GM18861 (cell line): ENCODE data around the gene PKN1.
"Not testable (repeated sequence)": the region's sequence is repeated elsewhere in the genome, so short reads cannot be mapped to it uniquely, and the experiment has no call there.

Experiments used
- ATAC-seq: cut with Tn5 transposase; IDR thresholded peaks from one replicate; pipeline ENCODE4 v1.9.1; 2021; ENCODE audit not compliant: unreplicated experiment

The PKN1 gene

GRCh38 chr19:14432791-14433553, at the start of gene PKN1:
Gene PKN1, plus strand, starts transcription at chr19:14433306. Its CDS starts 216 bp downstream, at chr19:14433522.
- ATAC-seq, result no peak

GRCh38 chr19:14383661-14384555, 49.2 kb upstream of the PKN1 start:
- no peak for ATAC-seq

GRCh38 chr19:14385492-14385891, 47.6 kb upstream of the PKN1 start:
- no peak for ATAC-seq

GRCh38 chr19:14390548-14390947, 42.6 kb upstream of the PKN1 start:
- ATAC-seq, result no peak

- ATAC-seq, result no peak
Observed at GRCh38 chr19:14391156-14391821, 41.8 kb upstream of the PKN1 start.

GRCh38 chr19:14393329-14393728, 39.8 kb upstream of the PKN1 start:
- ATAC-seq, result no peak

- no peak for ATAC-seq
Observed at GRCh38 chr19:14394167-14394566, 38.9 kb upstream of the PKN1 start.

GRCh38 chr19:14395262-14395661, 37.8 kb upstream of the PKN1 start:
- ATAC-seq, result no peak

GRCh38 chr19:14395710-14396336, 37.3 kb upstream of the PKN1 start:
- ATAC-seq, result no peak

GRCh38 chr19:14396730-14397129, 36.4 kb upstream of the PKN1 start:
- not testable (repeated sequence) for ATAC-seq

GRCh38 chr19:14397168-14397567, 35.9 kb upstream of the PKN1 start:
- ATAC-seq, result not testable (repeated sequence)

- ATAC-seq, result no peak
Observed at GRCh38 chr19:14400951-14401431, 32.1 kb upstream of the PKN1 start.

- no peak for ATAC-seq
Observed at GRCh38 chr19:14401468-14402195, 31.5 kb upstream of the PKN1 start.

GRCh38 chr19:14402332-14403144, 30.6 kb upstream of the PKN1 start:
- ATAC-seq, result no peak

GRCh38 chr19:14403145-14403930, 29.8 kb upstream of the PKN1 start:
- not testable (repeated sequence) for ATAC-seq

GRCh38 chr19:14404312-14404711, 28.8 kb upstream of the PKN1 start:
- no peak for ATAC-seq

GRCh38 chr19:14405380-14405757, 27.7 kb upstream of the PKN1 start:
- ATAC-seq, result no peak

- no peak for ATAC-seq
Observed at GRCh38 chr19:14405758-14406644, 27.1 kb upstream of the PKN1 start.
